HG03064 (cell line): Measurements from ENCODE around the gene CDK5.
"Not testable (repeated sequence)": the region's sequence is repeated elsewhere in the genome, so short reads cannot be mapped to it uniquely, and the experiment has no call there.

ENCODE experiments used
- ATAC-seq: cut with Tn5 transposase; IDR thresholded peaks from one replicate; pipeline ENCODE4 v1.9.1; 2021; ENCODE audit warnings: low read depth; ENCODE audit not compliant: unreplicated experiment

The CDK5 gene

GRCh38 chr7:151038951-151039849 lies 18.5 kb downstream of the CDK5 start:
- ATAC-seq = no peak

- ATAC-seq = no peak
Measured at GRCh38 chr7:151035902-151036301, 21.8 kb downstream of the CDK5 start.

GRCh38 chr7:151035026-151035717 lies 22.5 kb downstream of the CDK5 start:
- no peak for ATAC-seq

GRCh38 chr7:151034312-151035025 lies 23.2 kb downstream of the CDK5 start:
- ATAC-seq = no peak

- no peak for ATAC-seq
Measured at GRCh38 chr7:151033864-151034249, 23.8 kb downstream of the CDK5 start.

GRCh38 chr7:151032936-151033863 lies 24.5 kb downstream of the CDK5 start:
- no peak for ATAC-seq

- ATAC-seq = no peak
Measured at GRCh38 chr7:151031011-151031410, 26.7 kb downstream of the CDK5 start.

GRCh38 chr7:151028948-151029501 lies 28.7 kb downstream of the CDK5 start:
- ATAC-seq = no peak

- peak; percentile 95 for ATAC-seq
Measured at GRCh38 chr7:151028131-151028947, 29.4 kb downstream of the CDK5 start, which contains the start of gene ABCB8. ABCB8 (plus strand) TSS chr7:151028450; CDS start chr7:151028516, 66 bp downstream.

GRCh38 chr7:151027728-151028130 lies 30.0 kb downstream of the CDK5 start:
- not testable (repeated sequence) for ATAC-seq

- not testable (repeated sequence) for ATAC-seq
Measured at GRCh38 chr7:151026771-151027727, 30.6 kb downstream of the CDK5 start.

- ATAC-seq = no peak
Measured at GRCh38 chr7:151025924-151026671, 31.6 kb downstream of the CDK5 start.

GRCh38 chr7:151024435-151025056 lies 33.2 kb downstream of the CDK5 start, which contains the start of gene ATG9B:
ATG9B (minus strand) TSS chr7:151024494; CDS start chr7:151024423, 71 bp downstream.
- no peak for ATAC-seq

GRCh38 chr7:151023232-151023631 lies 34.5 kb downstream of the CDK5 start:
- ATAC-seq = no peak

- no peak for ATAC-seq
Measured at GRCh38 chr7:151020231-151020630, 37.5 kb downstream of the CDK5 start.

- no peak for ATAC-seq
Measured at GRCh38 chr7:151019130-151019447, 38.6 kb downstream of the CDK5 start.
